GM21390 (cell line): ENCODE data around the gene RANBP17.
"Not testable (repeated sequence)": the region's sequence is repeated elsewhere in the genome, so short reads cannot be mapped to it uniquely, and the experiment has no call there.

Experiments used
- ATAC-seq: cut with Tn5 transposase; IDR thresholded peaks from one replicate; pipeline ENCODE4 v1.9.1; 2021; ENCODE audit not compliant: unreplicated experiment

The RANBP17 gene

GRCh38 chr5:170937914-170938313 lies 76.1 kb downstream of the RANBP17 start:
- no peak for ATAC-seq

- no peak for ATAC-seq
Measured at GRCh38 chr5:170939178-170939577, 77.4 kb downstream of the RANBP17 start.

- no peak for ATAC-seq
Measured at GRCh38 chr5:170941788-170942187, 80.0 kb downstream of the RANBP17 start.

- ATAC-seq = no peak
Measured at GRCh38 chr5:170945275-170945674, 83.5 kb downstream of the RANBP17 start.

GRCh38 chr5:170960567-170960966 lies 98.7 kb downstream of the RANBP17 start:
- no peak for ATAC-seq

- no peak for ATAC-seq
Measured at GRCh38 chr5:170963521-170963920, 101.7 kb downstream of the RANBP17 start.

- ATAC-seq = no peak
Measured at GRCh38 chr5:170974461-170974860, 112.6 kb downstream of the RANBP17 start.

GRCh38 chr5:170980261-170980660 lies 118.4 kb downstream of the RANBP17 start:
- not testable (repeated sequence) for ATAC-seq

GRCh38 chr5:170985486-170985885 lies 123.7 kb downstream of the RANBP17 start:
- ATAC-seq = no peak

- ATAC-seq = no peak
Measured at GRCh38 chr5:170986598-170986997, 124.8 kb downstream of the RANBP17 start.

GRCh38 chr5:170993476-170993875 lies 131.7 kb downstream of the RANBP17 start:
- no peak for ATAC-seq

- no peak for ATAC-seq
Measured at GRCh38 chr5:171010086-171010485, 148.3 kb downstream of the RANBP17 start.

- ATAC-seq = no peak
Measured at GRCh38 chr5:171010816-171011215, 149.0 kb downstream of the RANBP17 start.

- no peak for ATAC-seq
Measured at GRCh38 chr5:171023508-171023907, 161.7 kb downstream of the RANBP17 start.

- no peak for ATAC-seq
Measured at GRCh38 chr5:171024084-171024483, 162.3 kb downstream of the RANBP17 start.

- no peak for ATAC-seq
Measured at GRCh38 chr5:171029401-171029800, 167.6 kb downstream of the RANBP17 start.

GRCh38 chr5:171031977-171032376 lies 170.2 kb downstream of the RANBP17 start:
- ATAC-seq = no peak

- no peak for ATAC-seq
Measured at GRCh38 chr5:171032435-171032973, 170.7 kb downstream of the RANBP17 start.

GRCh38 chr5:171041893-171042292 lies 180.1 kb downstream of the RANBP17 start:
- ATAC-seq = not testable (repeated sequence)

GRCh38 chr5:171050916-171051315 lies 189.1 kb downstream of the RANBP17 start:
- no peak for ATAC-seq

- ATAC-seq = no peak
Measured at GRCh38 chr5:171055875-171056454, 194.1 kb downstream of the RANBP17 start.

GRCh38 chr5:171067540-171068130 lies 205.8 kb downstream of the RANBP17 start:
- no peak for ATAC-seq

- no peak for ATAC-seq
Measured at GRCh38 chr5:171074747-171075146, 212.9 kb downstream of the RANBP17 start.
